Dendritic cell treated with granulocyte-macrophage colony-stimulating factor and Interleukin-4, amounts not matched to agents 40 ng/mL and 50 ng/mL, for 4 days (primary cell): ENCODE results near the gene LRRC14B.

Source experiments
- H3K27ac Mint-ChIP-seq: one replicate; pipeline ENCODE4 v1.8.0; 2022; ENCODE audit warnings: mild to moderate bottlenecking, mixed read lengths
- H3K27me3 Mint-ChIP-seq: one replicate; pipeline ENCODE4 v1.8.0; 2022; ENCODE audit warnings: mild to moderate bottlenecking, mixed read lengths
- H3K36me3 Mint-ChIP-seq: one replicate; pipeline ENCODE4 v1.8.0; 2022; ENCODE audit warnings: low read depth, mixed read lengths
- H3K4me1 Mint-ChIP-seq: one replicate; pipeline ENCODE4 v1.8.0; 2022; ENCODE audit warnings: low read depth, mixed read lengths
- H3K4me3 Mint-ChIP-seq: one replicate; pipeline ENCODE4 v1.8.0; 2022; ENCODE audit warnings: mild to moderate bottlenecking, moderate library complexity, mixed read lengths
- H3K9me3 Mint-ChIP-seq: one replicate; pipeline ENCODE4 v1.8.0; 2022; ENCODE audit warnings: mixed read lengths
- intact Hi-C: fragments of 100-400 bp; cut with micrococcal nuclease; formaldehyde crosslinking; loops from one replicate; pipeline ENCODE4 v1.15.0; 2022

The LRRC14B gene

GRCh38 chr5:155651-156410, 35.5 kb upstream of the LRRC14B start:
- intact Hi-C loops = no loop called here
- H3K27me3 Mint-ChIP-seq = peaks cover 21% of the 10 kb centered on the region
- H3K27ac Mint-ChIP-seq = no peak overlapping the region
- H3K4me1 Mint-ChIP-seq = peaks cover 5% of the 10 kb centered on the region
- H3K36me3 Mint-ChIP-seq = no peaks in the 10 kb centered on the region
- no peak overlapping the region for H3K4me3 Mint-ChIP-seq
- H3K9me3 Mint-ChIP-seq = no peaks in the 10 kb centered on the region

- no peaks in the 10 kb centered on the region for H3K36me3 Mint-ChIP-seq
- no peaks in the 10 kb centered on the region for H3K9me3 Mint-ChIP-seq
- H3K27me3 Mint-ChIP-seq = peaks cover 19% of the 10 kb centered on the region
- H3K27ac Mint-ChIP-seq = no peak overlapping the region
- no peak overlapping the region for H3K4me3 Mint-ChIP-seq
- intact Hi-C loops = no loop called here
- peaks cover 4% of the 10 kb centered on the region for H3K4me1 Mint-ChIP-seq
Measured at GRCh38 chr5:156411-157072, 34.8 kb upstream of the LRRC14B start.

GRCh38 chr5:157126-157715, 34.1 kb upstream of the LRRC14B start:
- H3K27me3 Mint-ChIP-seq = peaks cover 19% of the 10 kb centered on the region
- H3K27ac Mint-ChIP-seq = no peak overlapping the region
- H3K9me3 Mint-ChIP-seq = no peaks in the 10 kb centered on the region
- intact Hi-C loops = no loop called here
- no peak overlapping the region for H3K4me3 Mint-ChIP-seq
- no peaks in the 10 kb centered on the region for H3K36me3 Mint-ChIP-seq
- H3K4me1 Mint-ChIP-seq = no peaks in the 10 kb centered on the region

GRCh38 chr5:157801-158200, 33.5 kb upstream of the LRRC14B start:
- intact Hi-C loops = no loop called here
- Mint-ChIP-seq H3K4me1 (no peaks in the 10 kb centered on the region), H3K27me3 (peaks cover 19% of the 10 kb centered on the region), H3K36me3 (no peaks in the 10 kb centered on the region), H3K9me3 (no peaks in the 10 kb centered on the region), H3K4me3 (no peak overlapping the region), H3K27ac (no peak overlapping the region)

GRCh38 chr5:158807-159447, 32.4 kb upstream of the LRRC14B start:
- Mint-ChIP-seq H3K36me3 (no peaks in the 10 kb centered on the region), H3K4me3 (no peak overlapping the region), H3K27ac (no peak overlapping the region), H3K9me3 (no peaks in the 10 kb centered on the region), H3K4me1 (no peaks in the 10 kb centered on the region), H3K27me3 (peaks cover 19% of the 10 kb centered on the region)
- intact Hi-C loops = no loop called here

GRCh38 chr5:159448-160172, 31.7 kb upstream of the LRRC14B start:
- intact Hi-C loops = no loop called here
- H3K27ac Mint-ChIP-seq = no peak overlapping the region
- H3K27me3 Mint-ChIP-seq = peaks cover 19% of the 10 kb centered on the region
- no peaks in the 10 kb centered on the region for H3K4me1 Mint-ChIP-seq
- H3K36me3 Mint-ChIP-seq = no peaks in the 10 kb centered on the region
- no peaks in the 10 kb centered on the region for H3K9me3 Mint-ChIP-seq
- no peak overlapping the region for H3K4me3 Mint-ChIP-seq

GRCh38 chr5:160173-160510, 31.2 kb upstream of the LRRC14B start:
- intact Hi-C loops = no loop called here

GRCh38 chr5:160921-161802, 30.1 kb upstream of the LRRC14B start:
- intact Hi-C loops = no loop called here
- H3K9me3 Mint-ChIP-seq = no peaks in the 10 kb centered on the region
- no peaks in the 10 kb centered on the region for H3K4me1 Mint-ChIP-seq
- no peaks in the 10 kb centered on the region for H3K36me3 Mint-ChIP-seq
- no peak overlapping the region for H3K4me3 Mint-ChIP-seq
- peaks cover 19% of the 10 kb centered on the region for H3K27me3 Mint-ChIP-seq
- no peak overlapping the region for H3K27ac Mint-ChIP-seq

More at GRCh38 chr5:160173-160510, 31.2 kb upstream of the LRRC14B start:
- no peaks in the 10 kb centered on the region for H3K36me3 Mint-ChIP-seq
- peaks cover 19% of the 10 kb centered on the region for H3K27me3 Mint-ChIP-seq
- H3K4me3 Mint-ChIP-seq = no peak overlapping the region
- H3K4me1 Mint-ChIP-seq = no peaks in the 10 kb centered on the region
- H3K27ac Mint-ChIP-seq = no peak overlapping the region
- no peaks in the 10 kb centered on the region for H3K9me3 Mint-ChIP-seq

- Mint-ChIP-seq H3K27me3 (peaks cover 19% of the 10 kb centered on the region), H3K4me1 (no peaks in the 10 kb centered on the region), H3K27ac (no peak overlapping the region), H3K9me3 (no peaks in the 10 kb centered on the region), H3K4me3 (no peak overlapping the region), H3K36me3 (no peaks in the 10 kb centered on the region)
- intact Hi-C loops = no loop called here
Measured at GRCh38 chr5:161803-162110, 29.5 kb upstream of the LRRC14B start.

GRCh38 chr5:162190-162564, 29.1 kb upstream of the LRRC14B start:
- no peak overlapping the region for H3K4me3 Mint-ChIP-seq
- no peak overlapping the region for H3K27ac Mint-ChIP-seq
- H3K36me3 Mint-ChIP-seq = no peaks in the 10 kb centered on the region
- peaks cover 19% of the 10 kb centered on the region for H3K27me3 Mint-ChIP-seq
- H3K9me3 Mint-ChIP-seq = no peaks in the 10 kb centered on the region
- intact Hi-C loops = no loop called here
- H3K4me1 Mint-ChIP-seq = no peaks in the 10 kb centered on the region

- H3K4me3 Mint-ChIP-seq = no peak overlapping the region
- H3K27ac Mint-ChIP-seq = no peak overlapping the region
- H3K9me3 Mint-ChIP-seq = no peaks in the 10 kb centered on the region
- intact Hi-C loops = no loop called here
- no peaks in the 10 kb centered on the region for H3K36me3 Mint-ChIP-seq
- no peaks in the 10 kb centered on the region for H3K4me1 Mint-ChIP-seq
- H3K27me3 Mint-ChIP-seq = peaks cover 19% of the 10 kb centered on the region
Measured at GRCh38 chr5:162565-163337, 28.5 kb upstream of the LRRC14B start.

- Mint-ChIP-seq H3K4me1 (no peaks in the 10 kb centered on the region), H3K36me3 (no peaks in the 10 kb centered on the region), H3K9me3 (no peaks in the 10 kb centered on the region), H3K4me3 (no peak overlapping the region), H3K27ac (no peak overlapping the region), H3K27me3 (peaks cover 19% of the 10 kb centered on the region)
- intact Hi-C loops = no loop called here
Measured at GRCh38 chr5:163338-163620, 28.0 kb upstream of the LRRC14B start.

GRCh38 chr5:163841-164240, 27.5 kb upstream of the LRRC14B start:
- H3K4me1 Mint-ChIP-seq = no peaks in the 10 kb centered on the region
- H3K36me3 Mint-ChIP-seq = no peaks in the 10 kb centered on the region
- intact Hi-C loops = no loop called here
- no peaks in the 10 kb centered on the region for H3K9me3 Mint-ChIP-seq
- peaks cover 17% of the 10 kb centered on the region for H3K27me3 Mint-ChIP-seq
- H3K4me3 Mint-ChIP-seq = no peak overlapping the region
- no peak overlapping the region for H3K27ac Mint-ChIP-seq
